Stomach (tissue), 9 donors: Measurements from ENCODE around the gene ARHGAP29. TPM values are rescaled to one million over a fixed set of nuclear protein-coding genes. Genes with fewer than 3 reads are reported as not detected.
A peak's percentile ranks its signal among the peaks of the same experiment; 100 is the strongest.

Experiments used
- DNase-seq, 2 donors: peaks; one replicate each; pipeline versions ENCODE4 v3.0.0 to v3.0.0-alpha.2; 2013 to 2019
- H3K27ac ChIP-seq, 5 donors: fragments of 200-600 bp in 4 of 5; sonication (generic) in 4 of 5; one replicate each; pipeline ENCODE4 v1.5.1; 2013 to 2019; ENCODE audit warnings: mild to moderate bottlenecking in 1 of 5, moderate library complexity in 1 of 5
- H3K27me3 ChIP-seq, 3 donors: fragments of 200-600 bp; sonication (generic); one replicate each; pipeline ENCODE4 v1.5.1; 2017 to 2019; ENCODE audit warnings: mixed run types in 1 of 3
- H3K36me3 ChIP-seq, 4 donors: fragments of 200-600 bp; sonication (generic); 1 replicate in 3 of 4; 2 replicates in 1 of 4; pipeline ENCODE4 v1.5.1; 2016 to 2019
- H3K4me1 ChIP-seq, 4 donors: fragments of 200-600 bp; sonication (generic); one replicate each; pipeline ENCODE4 v1.5.1; 2016 to 2019
- H3K4me3 ChIP-seq, 4 donors: fragments of 200-600 bp; sonication (generic) in 3 of 4; one replicate each; pipeline ENCODE4 v1.5.1; 2016 to 2019; ENCODE audit warnings: mild to moderate bottlenecking in 1 of 4
- H3K9me3 ChIP-seq, 4 donors: fragments of 200-600 bp; sonication (generic); one replicate each; pipeline ENCODE4 v1.5.1; 2016 to 2019
- EP300 ChIP-seq: sonication (generic); formaldehyde crosslinking; IDR thresholded peaks from one replicate; pipeline ENCODE4 v1.6.1; 2017; ENCODE audit warnings: antibody characterized with exemption
- POLR2A ChIP-seq, 4 donors: fragments of 450-650 bp; IDR thresholded peaks; one replicate each; pipeline ENCODE4 v1.6.1; 2016; ENCODE audit warnings: antibody characterized with exemption in 4 of 4, control low read depth in 2 of 4, mild to moderate bottlenecking in 1 of 4, moderate library complexity in 1 of 4
- POLR2AphosphoS5 ChIP-seq, 3 donors: sonication (generic); formaldehyde crosslinking; IDR thresholded peaks; one replicate each; pipeline ENCODE4 v1.6.1; 2016; ENCODE audit warnings: antibody characterized with exemption in 3 of 3
- WGBS, 5 donors: extraction: QIAGEN DNeasy Blood & Tissue Kit in 3 of 5; methylation state at CpG; one replicate each; pipeline versions ENCODE4 v1.1.5 to v1.1.7; 2013 to 2018; 5-methylcytosine and 5-hydroxymethylcytosine counted together
- intact Hi-C: fragments of 100-400 bp; cut with DNase I; formaldehyde crosslinking; loops from one replicate; pipeline ENCODE4 v1.15.1; 2023; ENCODE audit warnings: low total_unique reads
- polyA plus RNA-seq, 3 donors: library from polyadenylated mRNA; stranded (reverse); fragments of 200-250 nt; gene quantifications; one replicate each; pipeline ENCODE4 v1.2.3, GENCODE V29; 2013
- total RNA-seq, 5 donors: library from RNA; depleted of rRNA; stranded (reverse); fragments of >200 nt; gene quantifications; one replicate each; pipeline versions ENCODE4 v1.1.0 to v1.2.3, GENCODE V29; 2014 to 2016
- TF ChIP-seq, protein P1 (sequence below), 7 experiments: fragments of 450-650 bp in 4 of 7; fragments of 200-600 bp in 3 of 7; sonication (generic) in 3 of 7; IDR thresholded peaks; one replicate each; pipeline ENCODE4 v1.5.1; 2016 to 2019; ENCODE audit warnings: antibody characterized with exemption in 7 of 7, control low read depth in 2 of 7, mild to moderate bottlenecking in 1 of 7
- donor health status: healthy with polysubstance abuse.
- donor health status: Bipolar disorder and iron deficiency.
- donor health status: healthy.

The ARHGAP29 gene
- total and polyA plus RNA-seq, 8 donors, result 4.4 to 90.9 (median 17.6) TPM

DNA sequence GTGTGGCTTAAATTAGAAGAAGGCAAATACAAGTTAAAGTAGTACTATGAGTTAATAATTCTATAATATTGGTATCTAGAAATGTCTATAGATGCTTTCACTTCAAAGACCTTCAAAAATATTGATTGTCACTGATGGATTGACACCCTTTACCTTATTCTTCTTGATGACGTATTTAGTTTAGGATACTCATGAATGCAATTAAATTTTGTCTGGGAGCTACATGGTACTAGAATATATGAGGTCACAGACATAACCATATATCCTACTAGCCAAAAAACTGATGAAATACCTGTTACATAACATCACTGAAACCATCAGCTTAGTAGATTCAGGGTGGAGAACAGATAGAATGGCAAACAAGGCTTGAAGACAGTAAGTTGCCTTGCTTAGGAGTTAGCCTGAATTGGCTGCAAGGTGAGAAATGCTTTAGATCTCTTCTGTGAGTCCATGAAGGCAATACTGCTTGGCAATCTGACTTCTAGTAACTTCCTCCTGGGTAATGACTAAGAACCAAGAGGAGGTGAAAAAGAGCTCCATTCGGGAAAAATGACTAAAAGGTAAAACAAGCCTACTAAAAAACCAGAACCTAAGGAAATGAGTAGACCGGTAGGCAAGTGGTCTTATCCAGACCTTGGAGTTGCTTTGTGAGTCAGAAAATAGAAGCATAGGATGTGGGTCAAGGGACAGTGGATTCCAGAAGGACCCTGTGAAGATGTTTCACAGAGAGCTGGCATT, 16.9 kb upstream of the ARHGAP29 start:
- no peak for DNase-seq
- H3K27me3 ChIP-seq, result no peaks in the 10 kb centered on the region
- peaks cover 16 to 56% (median 20%) of the 10 kb centered on the region in 4 donors for H3K4me1 ChIP-seq
- no peaks in the 10 kb centered on the region for H3K36me3 ChIP-seq
- 34 to 55% (median 44%) methylated on average over 3 of the region's 3 CpGs for WGBS, 5 donors
- peak overlapping the region; percentile 4 to 76 (median 72) for H3K27ac ChIP-seq
- no peaks in the 10 kb centered on the region for H3K9me3 ChIP-seq
- H3K4me3 ChIP-seq, result no peak overlapping the region
- intact Hi-C loops, result no loop called here
- TF ChIP-seq POLR2A (IDR thresholded peaks at IDR 0.05) (no peak), EP300 (no peak), POLR2AphosphoS5 (IDR thresholded peaks at IDR 0.05) (no peak)
- TF ChIP-seq, protein P1, sequence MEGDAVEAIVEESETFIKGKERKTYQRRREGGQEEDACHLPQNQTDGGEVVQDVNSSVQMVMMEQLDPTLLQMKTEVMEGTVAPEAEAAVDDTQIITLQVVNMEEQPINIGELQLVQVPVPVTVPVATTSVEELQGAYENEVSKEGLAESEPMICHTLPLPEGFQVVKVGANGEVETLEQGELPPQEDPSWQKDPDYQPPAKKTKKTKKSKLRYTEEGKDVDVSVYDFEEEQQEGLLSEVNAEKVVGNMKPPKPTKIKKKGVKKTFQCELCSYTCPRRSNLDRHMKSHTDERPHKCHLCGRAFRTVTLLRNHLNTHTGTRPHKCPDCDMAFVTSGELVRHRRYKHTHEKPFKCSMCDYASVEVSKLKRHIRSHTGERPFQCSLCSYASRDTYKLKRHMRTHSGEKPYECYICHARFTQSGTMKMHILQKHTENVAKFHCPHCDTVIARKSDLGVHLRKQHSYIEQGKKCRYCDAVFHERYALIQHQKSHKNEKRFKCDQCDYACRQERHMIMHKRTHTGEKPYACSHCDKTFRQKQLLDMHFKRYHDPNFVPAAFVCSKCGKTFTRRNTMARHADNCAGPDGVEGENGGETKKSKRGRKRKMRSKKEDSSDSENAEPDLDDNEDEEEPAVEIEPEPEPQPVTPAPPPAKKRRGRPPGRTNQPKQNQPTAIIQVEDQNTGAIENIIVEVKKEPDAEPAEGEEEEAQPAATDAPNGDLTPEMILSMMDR (IDR thresholded peaks at IDR 0.05), result no peak

DNA sequence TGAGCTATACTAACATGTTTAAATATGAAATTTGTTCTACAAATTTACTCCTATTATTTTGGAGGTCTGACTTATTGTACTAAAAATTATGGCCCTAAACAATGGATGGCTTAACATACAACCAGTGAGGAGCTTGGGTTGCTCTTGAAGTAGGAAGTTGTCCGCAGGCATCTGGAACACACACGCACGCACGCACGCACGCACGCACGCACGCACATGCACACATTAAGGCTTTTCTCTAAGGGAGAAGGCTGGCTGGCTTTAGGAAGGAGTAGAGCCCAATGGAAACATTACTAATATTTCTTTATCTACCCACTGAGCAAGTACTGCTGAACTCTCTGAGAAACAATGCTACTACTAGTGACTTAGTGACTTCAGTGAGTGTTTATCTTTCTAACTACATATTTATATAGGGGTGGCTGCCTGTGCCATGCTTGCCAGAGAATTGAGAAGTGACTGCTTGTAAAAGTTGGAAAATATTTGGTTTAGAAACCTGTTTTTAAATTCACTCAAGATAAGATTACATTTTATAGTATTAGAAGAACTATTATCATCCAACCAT, 16.2 kb upstream of the ARHGAP29 start:
- Histone ChIP-seq H3K4me1 (peaks cover 16 to 57% (median 21%) of the 10 kb centered on the region in 4 donors), H3K9me3 (no peaks in the 10 kb centered on the region), H3K27ac (peak overlapping the region; percentile 72 to 83 (median 75)), H3K36me3 (no peaks in the 10 kb centered on the region), H3K27me3 (no peaks in the 10 kb centered on the region), H3K4me3 (no peak overlapping the region)
- intact Hi-C loops, result no loop called here
- DNase-seq, result peak; percentile 62 to 75
- TF ChIP-seq, protein P1 (IDR thresholded peaks at IDR 0.05), result no peak
- TF ChIP-seq POLR2AphosphoS5 (IDR thresholded peaks at IDR 0.05) (peak in 2 of 3 donors; percentile 36 to 39), EP300 (no peak), POLR2A (IDR thresholded peaks at IDR 0.05) (no peak)
- WGBS, 5 donors, result 35 to 67% (median 51%) methylated on average over 9 of the region's 9 CpGs

DNA sequence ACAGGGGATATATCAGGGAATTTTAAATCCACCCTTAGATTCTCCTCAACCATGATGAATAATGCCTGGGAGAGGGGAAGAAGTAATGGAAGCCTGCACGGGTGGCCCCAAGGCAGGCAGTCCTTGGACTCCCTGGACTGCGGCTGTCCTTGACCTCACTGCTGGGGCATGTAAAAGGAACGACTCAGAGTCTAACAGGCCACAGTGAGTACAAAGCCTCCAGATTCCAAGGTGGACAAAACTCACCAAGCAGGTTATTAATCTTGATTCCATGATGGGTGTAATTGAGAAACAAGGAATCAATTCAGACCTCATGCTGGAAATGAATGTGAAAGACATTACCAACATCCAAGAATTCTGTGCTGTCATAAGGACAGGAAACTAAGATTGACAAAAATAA, 13.0 kb upstream of the ARHGAP29 start:
- intact Hi-C loops, result no loop called here
- 25 to 65% (median 53%) methylated on average over 3 of the region's 3 CpGs for WGBS, 5 donors
- peak; percentile 67 to 85 for DNase-seq
- no peaks in the 10 kb centered on the region for H3K36me3 ChIP-seq
- peak overlapping the region; percentile 30 to 75 (median 52) for H3K27ac ChIP-seq
- H3K9me3 ChIP-seq, result no peaks in the 10 kb centered on the region
- H3K27me3 ChIP-seq, result peaks cover 0 to 17% (median 0%) of the 10 kb centered on the region in 3 donors
- peaks cover 32 to 74% (median 38%) of the 10 kb centered on the region in 4 donors for H3K4me1 ChIP-seq
- TF ChIP-seq, protein P1 (IDR thresholded peaks at IDR 0.05), result no peak
- peak in 1 of 3 donors; percentile 79 for TF ChIP-seq POLR2AphosphoS5 (IDR thresholded peaks at IDR 0.05)
- no peak overlapping the region for H3K4me3 ChIP-seq

DNA sequence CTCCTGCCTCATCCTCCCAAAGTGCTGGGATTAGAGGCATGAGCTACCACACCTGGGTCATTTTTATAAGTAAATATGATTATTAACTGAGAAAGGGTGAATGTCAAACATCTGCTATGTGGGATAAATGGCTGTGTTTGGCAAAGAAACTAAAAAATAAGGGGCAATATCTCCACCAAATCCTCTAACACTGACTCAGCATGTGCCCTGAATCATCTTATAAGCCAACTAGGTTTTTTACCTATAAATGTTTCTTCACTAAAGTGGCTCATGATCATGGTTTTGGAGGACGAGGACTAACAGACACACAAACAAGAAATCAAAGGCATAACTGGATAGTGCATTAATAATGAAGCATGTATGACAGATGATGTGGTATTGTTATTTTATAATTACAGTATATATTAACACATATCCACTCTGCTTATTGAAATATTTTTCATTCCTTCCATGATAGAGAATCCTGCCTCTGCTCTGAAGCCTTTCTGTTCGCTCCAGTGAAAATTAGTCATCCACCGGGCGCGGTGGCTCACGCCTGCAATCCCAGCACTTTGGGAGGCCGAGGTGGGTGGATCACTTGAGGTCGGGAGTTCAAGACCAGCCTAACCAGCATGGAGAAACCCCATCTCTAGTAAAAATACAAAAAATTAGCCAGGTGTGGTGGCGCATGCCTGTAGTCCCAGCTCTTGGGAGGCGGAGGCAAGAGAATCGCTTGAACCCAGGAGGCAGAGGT, 11.7 kb upstream of the ARHGAP29 start:
- Histone ChIP-seq H3K27ac (peak overlapping the region in 1 of 5 donors; percentile 60), H3K4me1 (peaks cover 27 to 63% (median 35%) of the 10 kb centered on the region in 4 donors), H3K36me3 (no peaks in the 10 kb centered on the region), H3K4me3 (no peak overlapping the region), H3K27me3 (peaks cover 0 to 17% (median 0%) of the 10 kb centered on the region in 3 donors), H3K9me3 (no peaks in the 10 kb centered on the region)
- intact Hi-C loops, result no loop called here
- 89 to 94% (median 91%) methylated on average over 11 of the region's 11 CpGs for WGBS, 5 donors
- TF ChIP-seq POLR2A (IDR thresholded peaks at IDR 0.05) (no peak), POLR2AphosphoS5 (IDR thresholded peaks at IDR 0.05) (no peak)
- TF ChIP-seq, protein P1 (IDR thresholded peaks at IDR 0.05), result no peak
- DNase-seq, result no peak
